ENCODE results near the gene ZNF444.

- no peak for TF ChIP-seq GATA3 (IDR thresholded peaks at IDR 0.05; ENCODE audit: low read depth, low read length)
- peak; percentile 60 for TF ChIP-seq GATA2 (IDR thresholded peaks at IDR 0.05; ENCODE audit: low read depth, low read length)
Measured at GRCh38 chr19:56119582-56119978, 21.5 kb upstream of the ZNF444 start.

Measured in SH-SY5Y (cell line).